Measurements from ENCODE around the gene MRC2.

GRCh38 chr17:62666801-62667591, 39.5 kb downstream of the MRC2 start:
- no peak for TF ChIP-seq CTCF (IDR thresholded peaks at IDR 0.05)
- no peak for TF ChIP-seq ZFX (IDR thresholded peaks at IDR 0.05; ENCODE audit: borderline replicate concordance)

All from 22Rv1 (cell line).